Measurements from ENCODE around the gene MKNK2.
"Not testable (repeated sequence)": the region's sequence is repeated elsewhere in the genome, so short reads cannot be mapped to it uniquely, and the experiment has no call there.

MKNK2 gene

GRCh38 chr19:1989513-1990229 lies 61.4 kb downstream of the MKNK2 start:
- Histone ChIP-seq H3K27me3 (replicated peaks; ENCODE audit: control insufficient read depth, insufficient read depth, low read length, poor library complexity, severe bottlenecking) (no peaks in the 10 kb centered on the region), H3K4me3 (ENCODE audit: insufficient read depth, low read depth, low read length, poor library complexity, severe bottlenecking) (no peak overlapping the region), H3K27ac (ENCODE audit: insufficient read depth, low read length, poor library complexity, severe bottlenecking) (no peak overlapping the region), H3K36me3 (ENCODE audit: control insufficient read depth, insufficient read depth, low read length) (peaks cover 59% of the 10 kb centered on the region), H3K9me3 (ENCODE audit: control insufficient read depth, low read length) (no peaks in the 10 kb centered on the region), H3K4me1 (ENCODE audit: control insufficient read depth, insufficient read depth, low read length, poor library complexity, severe bottlenecking) (no peaks in the 10 kb centered on the region)
- DNase-seq: no peak

GRCh38 chr19:1988464-1988863 lies 62.6 kb downstream of the MKNK2 start:
- not testable (repeated sequence) for DNase-seq; H3K9me3 ChIP-seq (ENCODE audit: control insufficient read depth, low read length); H3K27ac ChIP-seq (ENCODE audit: insufficient read depth, low read length, poor library complexity, severe bottlenecking); H3K4me3 ChIP-seq (ENCODE audit: insufficient read depth, low read depth, low read length, poor library complexity, severe bottlenecking); H3K27me3 ChIP-seq (replicated peaks; ENCODE audit: control insufficient read depth, insufficient read depth, low read length, poor library complexity, severe bottlenecking); H3K4me1 ChIP-seq (ENCODE audit: control insufficient read depth, insufficient read depth, low read length, poor library complexity, severe bottlenecking)
- peaks cover 65% of the 10 kb centered on the region for H3K36me3 ChIP-seq (ENCODE audit: control insufficient read depth, insufficient read depth, low read length)
